Measurements from ENCODE around the gene ANKRD24. TPM values are rescaled to one million over a fixed set of nuclear protein-coding genes. Genes with fewer than 3 reads are reported as not detected.

The ANKRD24 gene
- polyA plus RNA-seq, 1 of the 3 experiments (the other 2 are of a cell fraction): 0.87 TPM

DNA sequence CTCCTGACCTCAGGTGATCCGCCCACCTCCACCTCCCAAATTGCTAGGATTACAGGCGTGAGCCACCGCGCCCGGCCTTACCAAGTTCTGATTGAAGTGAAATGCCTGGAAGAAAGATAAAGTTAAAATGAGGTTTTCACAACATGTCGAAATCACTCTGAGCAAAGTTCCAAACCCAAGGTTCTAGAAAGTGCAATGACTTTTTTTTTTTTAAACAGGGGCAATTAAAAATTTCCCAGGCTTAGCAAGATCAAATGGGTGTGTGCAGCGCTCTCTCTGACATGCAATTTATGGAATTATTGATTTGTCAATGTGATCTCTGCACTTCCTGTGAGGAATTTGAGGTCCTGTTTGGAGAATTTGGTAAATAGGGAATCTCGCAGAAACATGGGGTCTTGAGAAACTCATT lies 45.8 kb upstream of the ANKRD24 start:
- Histone ChIP-seq H3K4me1 (ENCODE audit: control insufficient read depth in 1 of 2, insufficient read depth in 2 of 2, low read depth in 1 of 2, low read length in 1 of 2) (peaks cover 0 to 2% of the 10 kb centered on the region in 2 experiments; a peak in 1 of 4 replicates), H2AFZ (ENCODE audit: low read depth) (no peak overlapping the region), H3F3A (replicated peaks; ENCODE audit: insufficient read depth) (peaks cover 4% of the 10 kb centered on the region), H4K20me1 (ENCODE audit: insufficient read depth) (no peaks in the 10 kb centered on the region), H3K27me3 (ENCODE audit: insufficient read depth) (no peaks in the 10 kb centered on the region), H3K9ac (no peak overlapping the region), H3K79me2 (ENCODE audit: insufficient read depth) (no peaks in the 10 kb centered on the region), H3K9me2 (no peaks in the 10 kb centered on the region), H3K4me3 (ENCODE audit: low read depth in 2 of 2, low read length in 1 of 2) (no peak overlapping the region), H3K27ac (ENCODE audit: low read depth in 2 of 2, low read length in 1 of 2) (no peak overlapping the region), H3K4me2 (no peak overlapping the region), H3K36me3 (replicated peaks in 1 of 2; ENCODE audit: control insufficient read depth in 1 of 2, insufficient read depth in 2 of 2, low read length in 1 of 2) (no peaks in the 10 kb centered on the region), H3K9me3 (no peaks in the 10 kb centered on the region)
- ChIA-PET POLR2A (no interaction called here), CTCF (interaction anchor here (0.6 kb wide), 1 partner anchor 95 kb away, joined by 3 read pairs; no protein-coding TSS in a partner anchor)
- no peak for DNase-seq
- TF ChIP-seq FOXJ3 (CRISPR knock-in tag; IDR thresholded peaks at IDR 0.05) (no peak), JUND (IDR thresholded peaks at IDR 0.05) (no peak), POLR2AphosphoS5 (IDR thresholded peaks at IDR 0.05; ENCODE audit: low read depth, low read length) (no peak), RCOR1 (IDR thresholded peaks at IDR 0.05; ENCODE audit: low read length) (no peak)
- WGBS (ENCODE audit: low lambda C conversion rate): 91% methylated on average over 8 of the region's 8 CpGs

DNA sequence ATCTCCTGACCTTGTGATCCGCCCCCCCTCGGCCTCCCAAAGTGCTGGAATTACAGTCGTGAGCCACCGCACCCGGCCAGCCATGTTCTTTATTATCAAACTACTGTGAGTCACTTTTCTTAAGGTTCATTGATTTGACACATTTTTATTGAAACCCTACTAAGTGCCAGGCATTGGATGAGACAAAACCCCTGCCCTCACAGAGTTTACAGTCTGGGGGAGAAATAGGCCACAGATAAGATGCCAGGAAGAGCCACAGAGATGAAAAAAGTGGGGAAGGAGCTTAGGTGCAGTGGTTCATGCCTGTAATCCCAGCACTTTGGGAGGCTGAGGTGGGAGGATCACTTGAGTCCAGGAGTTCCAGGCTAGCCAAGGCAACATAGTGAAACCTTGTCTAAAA lies 44.0 kb upstream of the ANKRD24 start:
- 79% methylated on average over 5 of the region's 5 CpGs for WGBS (ENCODE audit: low lambda C conversion rate)
- H3K27ac ChIP-seq (ENCODE audit: low read depth in 2 of 2, low read length in 1 of 2): no peak overlapping the region
- no peak overlapping the region for H3K4me2 ChIP-seq
- DNase-seq: no peak
- H3K27me3 ChIP-seq (ENCODE audit: insufficient read depth): no peaks in the 10 kb centered on the region
- no peak overlapping the region for H3K9ac ChIP-seq
- ChIA-PET CTCF (interaction anchor here (1.5 to 2.9 kb wide), 3 partner anchors 9 to 153 kb away, joined by 5 to 41 read pairs (median 22); partner anchors contain the start of gene EEF2), POLR2A (no interaction called here)
- TF ChIP-seq TEAD4 (IDR thresholded peaks at IDR 0.05; ENCODE audit: borderline replicate concordance, insufficient read depth): no peak
- no peaks in the 10 kb centered on the region for H3K36me3 ChIP-seq (replicated peaks in 1 of 2; ENCODE audit: control insufficient read depth in 1 of 2, insufficient read depth in 2 of 2, low read length in 1 of 2)
- no peak overlapping the region for H3K4me3 ChIP-seq (ENCODE audit: low read depth in 2 of 2, low read length in 1 of 2)
- no peaks in the 10 kb centered on the region for H3K9me2 ChIP-seq
- H3F3A ChIP-seq (replicated peaks; ENCODE audit: insufficient read depth): peaks cover 4% of the 10 kb centered on the region
- H3K9me3 ChIP-seq: no peaks in the 10 kb centered on the region
- no peaks in the 10 kb centered on the region for H3K79me2 ChIP-seq (ENCODE audit: insufficient read depth)
- peaks cover 0 to 2% of the 10 kb centered on the region in 2 experiments; a peak in 1 of 4 replicates for H3K4me1 ChIP-seq (ENCODE audit: control insufficient read depth in 1 of 2, insufficient read depth in 2 of 2, low read depth in 1 of 2, low read length in 1 of 2)
- no peak overlapping the region for H2AFZ ChIP-seq (ENCODE audit: low read depth)
- H4K20me1 ChIP-seq (ENCODE audit: insufficient read depth): no peaks in the 10 kb centered on the region

DNA sequence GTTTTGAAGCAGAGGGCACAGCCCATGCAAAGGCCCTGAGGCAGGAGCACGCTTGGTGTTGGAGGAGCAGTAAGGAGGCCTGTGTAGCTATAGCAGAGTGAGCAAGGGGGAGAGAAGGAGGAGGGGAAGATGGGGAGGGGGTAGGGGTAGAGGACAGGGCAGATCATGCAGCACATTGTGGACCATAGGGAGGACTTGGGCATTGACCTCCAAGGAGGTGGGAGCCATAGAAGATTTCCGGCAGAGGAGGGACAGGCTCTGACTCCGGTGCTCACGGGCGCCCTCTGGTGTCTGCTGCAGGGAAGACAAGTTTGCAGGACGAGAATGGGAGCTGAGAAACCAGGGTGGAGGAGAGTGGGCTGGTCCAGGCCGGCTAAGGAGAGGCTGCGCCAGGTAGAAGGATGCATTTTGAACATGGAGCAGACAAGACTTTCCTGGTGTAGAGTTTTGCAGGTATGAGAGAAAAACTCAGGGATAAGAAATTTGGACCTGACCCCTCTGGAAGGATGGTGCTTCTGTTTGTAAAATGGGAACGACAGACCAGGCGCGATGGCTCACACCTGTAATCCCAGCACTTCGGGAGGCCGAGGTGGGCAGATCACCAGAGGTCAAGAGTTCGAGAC lies 42.8 kb upstream of the ANKRD24 start:
- WGBS (ENCODE audit: low lambda C conversion rate): 31% methylated on average over 14 of the region's 14 CpGs
- H3K36me3 ChIP-seq (replicated peaks in 1 of 2; ENCODE audit: control insufficient read depth in 1 of 2, insufficient read depth in 2 of 2, low read length in 1 of 2): no peaks in the 10 kb centered on the region
- DNase-seq: peak; percentile 82
- no peaks in the 10 kb centered on the region for H3K79me2 ChIP-seq (ENCODE audit: insufficient read depth)
- 0 out of 2 replicates have a peak overlapping the region, but pooled peaks have one; percentile 43 for H2AFZ ChIP-seq (ENCODE audit: low read depth)
- ChIA-PET POLR2A (no interaction called here), CTCF (interaction anchor here (0.6 to 3.9 kb wide), 42 partner anchors 9 to 336 kb away, joined by 3 to 41 read pairs (median 5); partner anchors contain the start of genes CREB3L3, DAPK3, EEF2 and PIAS4)
- no peaks in the 10 kb centered on the region for H3K9me2 ChIP-seq
- H3K4me3 ChIP-seq (ENCODE audit: low read depth in 2 of 2, low read length in 1 of 2): peak overlapping the region in 1 of 2 experiments; percentile 9; a peak in 1 of 4 replicates
- no peaks in the 10 kb centered on the region for H4K20me1 ChIP-seq (ENCODE audit: insufficient read depth)
- H3F3A ChIP-seq (replicated peaks; ENCODE audit: insufficient read depth): no peaks in the 10 kb centered on the region
- TF ChIP-seq ELF1 (IDR thresholded peaks at IDR 0.05) (no peak), SMC3 (IDR thresholded peaks at IDR 0.05; ENCODE audit: low read depth, low read length) (peak; percentile 49), JUND (IDR thresholded peaks at IDR 0.05) (no peak), RAD21 (IDR thresholded peaks at IDR 0.05; ENCODE audit: low read length) (peak; percentile 52), FOSL2 (IDR thresholded peaks at IDR 0.05; ENCODE audit: borderline replicate concordance, low read depth) (no peak), TAF1 (IDR thresholded peaks at IDR 0.05; ENCODE audit: borderline replicate concordance, low read depth, low read length) (no peak)
- TF ChIP-seq, protein P1, sequence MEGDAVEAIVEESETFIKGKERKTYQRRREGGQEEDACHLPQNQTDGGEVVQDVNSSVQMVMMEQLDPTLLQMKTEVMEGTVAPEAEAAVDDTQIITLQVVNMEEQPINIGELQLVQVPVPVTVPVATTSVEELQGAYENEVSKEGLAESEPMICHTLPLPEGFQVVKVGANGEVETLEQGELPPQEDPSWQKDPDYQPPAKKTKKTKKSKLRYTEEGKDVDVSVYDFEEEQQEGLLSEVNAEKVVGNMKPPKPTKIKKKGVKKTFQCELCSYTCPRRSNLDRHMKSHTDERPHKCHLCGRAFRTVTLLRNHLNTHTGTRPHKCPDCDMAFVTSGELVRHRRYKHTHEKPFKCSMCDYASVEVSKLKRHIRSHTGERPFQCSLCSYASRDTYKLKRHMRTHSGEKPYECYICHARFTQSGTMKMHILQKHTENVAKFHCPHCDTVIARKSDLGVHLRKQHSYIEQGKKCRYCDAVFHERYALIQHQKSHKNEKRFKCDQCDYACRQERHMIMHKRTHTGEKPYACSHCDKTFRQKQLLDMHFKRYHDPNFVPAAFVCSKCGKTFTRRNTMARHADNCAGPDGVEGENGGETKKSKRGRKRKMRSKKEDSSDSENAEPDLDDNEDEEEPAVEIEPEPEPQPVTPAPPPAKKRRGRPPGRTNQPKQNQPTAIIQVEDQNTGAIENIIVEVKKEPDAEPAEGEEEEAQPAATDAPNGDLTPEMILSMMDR (IDR thresholded peaks at IDR 0.05): peak; percentile 72
- no peak overlapping the region for H3K27ac ChIP-seq (ENCODE audit: low read depth in 2 of 2, low read length in 1 of 2)
- H3K4me2 ChIP-seq: no peak overlapping the region
- no peak overlapping the region for H3K9ac ChIP-seq
- no peaks in the 10 kb centered on the region for H3K4me1 ChIP-seq (ENCODE audit: control insufficient read depth in 1 of 2, insufficient read depth in 2 of 2, low read depth in 1 of 2, low read length in 1 of 2)
- H3K27me3 ChIP-seq (ENCODE audit: insufficient read depth): no peaks in the 10 kb centered on the region
- H3K9me3 ChIP-seq: no peaks in the 10 kb centered on the region

All from SK-N-SH (cell line).